GM19035 (cell line): ENCODE data around the gene MAPRE2.

Experiments
- ATAC-seq: cut with Tn5 transposase; IDR thresholded peaks from one replicate; pipeline ENCODE4 v1.9.1; 2021; ENCODE audit not compliant: unreplicated experiment

MAPRE2 gene

DNA sequence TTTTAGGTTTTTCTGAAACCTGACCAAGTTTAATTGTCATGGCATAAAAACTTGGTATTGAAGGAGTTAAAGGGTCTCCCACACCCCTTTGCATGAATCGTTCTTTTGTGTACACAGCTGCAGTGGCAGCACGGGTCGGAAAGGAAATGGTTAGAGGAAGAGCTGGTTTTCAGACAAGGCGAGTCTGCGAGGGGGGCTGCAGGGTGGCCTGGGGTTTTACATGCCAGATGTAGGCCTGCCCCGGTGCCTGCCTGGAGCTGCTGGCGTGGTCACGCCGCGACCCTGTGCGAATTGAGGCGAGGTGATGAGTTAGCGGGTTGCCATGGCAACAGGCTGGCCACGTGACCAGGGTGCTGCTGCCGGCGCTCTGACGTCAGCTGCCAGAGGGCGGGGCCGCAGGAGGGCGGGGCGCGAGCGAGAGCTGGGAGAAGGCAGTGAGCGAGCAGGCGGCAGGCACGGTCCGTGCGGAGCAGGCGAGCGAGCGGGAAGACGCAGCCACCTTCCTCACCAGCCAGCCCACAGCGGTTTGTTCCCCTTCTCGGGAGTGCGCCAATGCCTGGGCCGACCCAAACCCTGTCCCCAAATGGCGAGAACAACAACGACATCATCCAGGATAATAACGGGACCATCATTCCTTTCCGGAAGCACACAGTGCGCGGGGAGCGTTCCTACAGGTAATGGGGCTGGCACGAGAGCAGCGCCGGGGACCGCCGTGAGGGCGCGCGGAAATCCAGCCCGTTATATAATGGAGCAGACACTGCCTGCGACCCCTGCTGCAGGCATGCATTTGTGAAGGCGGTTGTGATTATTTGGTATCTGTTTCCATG lies at the start of gene MAPRE2:
TSS of gene MAPRE2 (plus strand) at position 426 of the 827 bp plus-strand sequence. CDS start at position 553, 127 bp downstream.
- ATAC-seq, result peak; percentile 80

DNA sequence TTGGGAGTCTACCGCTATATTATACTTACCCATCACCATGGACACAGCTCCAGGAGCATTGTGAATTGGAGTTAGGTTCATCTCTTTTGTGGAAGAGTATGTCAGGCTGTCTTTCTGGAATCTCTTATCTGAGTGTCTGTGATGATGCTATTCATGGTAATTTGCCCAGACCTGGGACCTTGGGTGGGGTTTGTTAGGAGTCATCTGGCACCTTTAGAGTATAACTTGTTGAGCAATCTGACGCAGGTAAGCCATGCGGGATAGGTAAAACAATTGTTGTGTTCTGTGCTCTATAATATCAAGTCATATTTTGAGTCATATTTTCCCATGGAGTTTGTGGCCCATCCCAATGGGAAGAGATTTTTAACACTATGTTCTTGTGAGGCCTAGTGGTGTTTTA lies 49.7 kb upstream of the MAPRE2 start:
- no peak for ATAC-seq

DNA sequence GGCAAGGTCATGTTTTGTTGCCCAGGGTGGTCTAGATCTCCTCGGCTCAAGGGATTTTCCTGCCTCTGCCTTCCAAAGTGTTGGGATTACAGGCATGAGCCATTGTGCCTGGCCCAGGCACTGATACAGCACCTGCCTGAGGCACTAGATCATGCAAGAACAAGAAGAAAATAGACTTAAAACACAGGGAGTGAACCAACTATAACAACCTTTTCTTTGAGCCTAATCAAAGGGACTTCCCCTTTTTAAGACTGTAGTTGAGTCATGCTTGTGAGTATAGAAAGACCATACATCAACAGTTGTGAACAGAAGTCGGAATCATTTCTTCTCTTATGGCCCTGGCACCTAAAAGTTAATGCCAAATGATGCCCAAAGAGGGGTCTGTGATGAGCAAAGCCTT lies 47.9 kb upstream of the MAPRE2 start:
- no peak for ATAC-seq

DNA sequence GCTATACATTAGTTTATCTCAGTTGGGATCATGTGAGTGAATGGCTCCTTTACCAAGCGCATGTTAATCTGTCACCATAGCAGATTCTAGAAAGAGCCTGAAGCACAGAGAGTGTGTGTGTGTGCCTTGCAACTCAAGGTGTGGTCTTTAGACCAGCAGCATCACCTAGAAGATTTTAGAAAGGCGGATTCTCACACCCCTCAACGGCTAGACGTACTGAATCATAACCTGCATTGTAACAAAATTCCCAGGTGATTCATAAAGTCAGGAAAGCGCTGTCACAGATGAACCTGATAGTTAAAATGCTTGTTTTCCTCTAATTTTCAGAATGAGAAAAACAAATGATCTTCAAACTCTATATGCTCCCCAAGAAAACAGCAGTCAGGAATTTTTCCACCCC lies 45.5 kb upstream of the MAPRE2 start:
- ATAC-seq, result no peak

DNA sequence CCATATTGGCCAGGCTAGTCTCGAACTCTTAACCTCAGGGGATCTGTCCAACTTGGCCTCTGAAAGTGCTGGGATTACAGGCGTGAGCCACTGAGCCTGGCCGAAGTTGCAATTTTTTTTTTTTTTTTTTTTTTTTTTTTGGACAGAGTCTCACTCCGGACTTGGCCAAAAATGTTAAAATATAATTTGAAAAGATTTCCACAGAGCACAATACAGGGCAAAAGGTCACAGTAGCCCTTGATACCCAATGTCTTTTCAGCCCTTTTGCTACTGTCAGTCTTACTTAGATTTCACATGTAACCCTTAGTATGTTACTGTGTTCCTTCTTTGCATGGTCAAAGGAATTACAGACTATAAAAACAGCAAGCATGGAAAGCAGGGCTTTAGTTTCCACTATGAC lies 42.6 kb upstream of the MAPRE2 start:
- ATAC-seq, result no peak

GRCh38 chr18:34999756-35000289 lies 41.4 kb upstream of the MAPRE2 start:
- no peak for ATAC-seq

- ATAC-seq, result no peak
Observed at GRCh38 chr18:35000457-35000856, 40.8 kb upstream of the MAPRE2 start.

GRCh38 chr18:35002120-35002519 lies 39.1 kb upstream of the MAPRE2 start:
- no peak for ATAC-seq

DNA sequence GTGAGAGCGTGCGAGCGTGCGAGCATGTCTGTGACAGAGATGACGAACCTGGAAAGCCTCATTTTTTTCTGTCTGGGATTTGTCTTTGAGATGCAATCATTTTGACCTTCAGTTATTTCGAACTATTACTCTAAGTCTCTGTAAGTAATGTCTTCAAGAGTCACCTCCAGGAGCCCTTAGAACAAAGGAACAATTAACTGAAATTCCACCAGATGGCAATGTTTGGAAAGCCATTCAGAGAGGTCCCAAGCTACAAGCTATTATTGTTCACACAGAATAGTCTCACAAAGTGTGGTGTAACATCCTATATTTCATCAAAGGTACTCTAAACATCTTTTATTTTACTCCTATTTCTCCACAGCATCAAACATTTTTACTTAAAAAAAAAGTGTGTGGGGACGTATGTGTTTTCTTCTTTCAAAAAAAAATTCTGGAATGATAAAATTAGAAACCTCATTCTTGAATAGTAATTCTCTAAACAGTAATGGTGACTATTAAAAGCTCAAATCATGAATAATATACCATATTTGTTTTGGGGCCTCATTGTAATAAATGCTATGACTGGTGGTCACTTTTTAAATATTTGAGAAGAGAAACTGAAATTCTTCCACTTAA lies 35.1 kb upstream of the MAPRE2 start:
- ATAC-seq, result peak; percentile 90

GRCh38 chr18:35010156-35010555 lies 31.1 kb upstream of the MAPRE2 start:
- no peak for ATAC-seq

DNA sequence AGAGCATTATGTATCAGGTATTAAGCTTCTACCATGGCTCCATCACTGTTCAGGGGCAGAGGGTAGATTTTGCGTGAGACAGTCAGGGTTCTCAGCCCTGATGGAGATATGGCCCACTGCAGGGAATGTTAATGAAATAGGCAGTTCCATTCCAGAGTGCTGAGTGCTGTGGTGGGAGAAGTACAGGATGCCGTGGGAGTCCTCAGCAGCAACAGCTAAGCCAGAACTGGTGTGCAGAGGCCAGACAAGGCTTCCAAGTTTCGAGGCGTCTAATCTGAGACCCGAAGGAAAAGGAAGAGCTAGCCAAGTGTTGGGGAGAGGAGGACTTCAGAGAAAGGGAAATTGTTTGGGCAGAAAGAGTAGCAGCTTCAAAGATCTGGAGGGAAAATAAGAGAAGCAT lies 30.2 kb upstream of the MAPRE2 start:
- ATAC-seq, result no peak

GRCh38 chr18:35019933-35020332 lies 21.3 kb upstream of the MAPRE2 start:
- no peak for ATAC-seq

DNA sequence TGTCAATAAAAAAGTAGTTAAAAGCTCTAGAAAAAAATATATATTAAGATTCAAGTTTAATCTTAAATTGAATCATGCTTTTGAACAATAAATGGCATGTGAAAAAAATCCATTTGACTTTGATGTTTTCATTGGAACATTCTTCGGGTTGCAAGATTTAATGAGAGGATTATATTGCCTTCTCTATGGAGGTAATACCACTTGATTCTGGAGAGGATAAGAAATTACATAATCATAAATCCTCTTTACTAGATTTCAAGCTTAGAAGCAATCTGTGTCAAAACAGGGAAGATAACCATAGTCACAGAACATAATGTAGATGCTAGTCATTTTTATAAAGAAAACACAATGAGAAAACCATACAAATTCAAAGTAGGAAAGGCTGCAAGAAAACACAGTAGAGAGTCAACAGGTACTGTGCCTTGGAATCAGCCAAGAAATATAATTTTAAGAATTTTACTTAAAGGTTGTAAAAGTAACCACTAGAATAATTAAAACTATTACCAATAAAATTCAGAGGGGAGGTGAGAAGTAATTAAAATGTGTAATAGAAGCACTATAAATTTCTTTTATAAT lies 18.7 kb upstream of the MAPRE2 start:
- ATAC-seq, result no peak

DNA sequence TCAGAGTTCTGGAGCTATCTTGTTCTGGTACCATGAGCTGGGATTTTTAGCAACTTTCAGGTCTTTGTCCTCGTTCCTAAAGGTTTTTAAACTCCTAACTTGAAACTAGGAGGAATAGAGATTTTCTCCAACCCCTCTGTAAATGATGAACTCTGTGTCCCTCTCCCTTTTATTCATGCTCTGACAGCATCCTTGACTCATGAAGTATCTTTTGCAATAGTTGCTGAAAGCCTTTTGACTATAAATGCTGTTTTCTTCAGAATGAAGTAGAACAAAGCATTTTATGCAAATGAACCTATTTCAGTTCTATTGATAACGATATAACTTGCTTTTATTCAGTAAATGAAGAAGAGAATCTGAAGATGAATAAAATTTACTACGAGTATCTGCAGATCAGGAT lies 17.0 kb upstream of the MAPRE2 start:
- no peak for ATAC-seq

GRCh38 chr18:35024965-35025364 lies 16.2 kb upstream of the MAPRE2 start:
- ATAC-seq, result no peak

- no peak for ATAC-seq
Observed at GRCh38 chr18:35026407-35027061, 14.7 kb upstream of the MAPRE2 start.

GRCh38 chr18:35027206-35027605 lies 14.0 kb upstream of the MAPRE2 start:
- no peak for ATAC-seq

DNA sequence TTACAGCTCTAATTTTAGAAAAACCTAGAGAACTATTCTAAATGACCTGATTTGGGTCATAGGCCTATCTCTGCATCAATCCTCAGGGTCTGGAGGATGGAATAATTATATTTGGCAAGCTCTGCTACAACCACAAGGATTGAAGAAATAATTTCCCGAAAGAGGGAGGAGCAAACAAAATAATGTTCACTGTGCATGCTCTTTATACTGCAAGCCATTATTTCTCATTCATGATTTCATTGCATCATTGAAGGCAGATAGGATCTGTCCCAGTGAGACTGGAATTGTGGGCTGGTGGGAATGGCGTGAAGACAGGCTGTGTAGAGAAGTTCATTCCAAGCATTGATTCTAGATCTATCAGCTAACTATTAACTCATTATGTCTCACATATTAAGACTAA lies 12.7 kb upstream of the MAPRE2 start:
- no peak for ATAC-seq

DNA sequence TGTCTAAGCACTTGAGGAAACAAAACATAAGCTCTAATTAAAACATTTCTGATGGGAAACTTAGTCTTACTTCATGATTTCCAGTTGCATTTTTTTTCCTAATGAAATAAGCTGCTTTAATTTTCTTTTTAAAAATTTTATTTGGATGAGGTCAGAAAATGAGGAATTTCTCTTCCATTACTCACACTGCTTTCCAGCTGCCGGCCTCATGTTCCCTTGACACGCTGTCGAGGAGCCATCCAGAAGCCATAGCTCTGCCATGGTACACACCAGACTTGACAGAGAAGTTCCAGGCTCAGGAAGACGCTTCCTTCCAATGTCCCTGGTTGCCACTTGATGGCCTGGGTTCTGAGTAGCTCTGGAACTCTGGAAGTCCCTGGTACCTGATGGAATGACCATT lies 12.1 kb upstream of the MAPRE2 start:
- no peak for ATAC-seq

DNA sequence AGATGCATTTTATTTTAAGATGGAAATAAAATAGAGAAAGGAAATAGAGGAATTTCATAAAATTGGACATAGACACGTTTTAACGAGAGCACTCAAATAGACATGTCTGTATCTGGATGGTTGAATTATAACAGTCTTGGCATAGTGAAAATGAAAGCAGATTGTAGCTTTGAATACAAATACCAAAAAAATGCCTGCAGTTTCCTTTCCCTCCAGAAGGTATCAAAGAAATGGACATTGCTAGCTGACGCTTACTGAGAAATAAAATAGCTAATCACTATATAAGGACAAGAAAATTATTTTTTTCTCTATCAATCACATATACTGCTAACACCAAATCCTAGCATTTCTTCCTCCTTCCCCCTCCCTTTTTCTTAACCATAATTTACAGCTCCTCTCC lies 11.4 kb upstream of the MAPRE2 start:
- peak; percentile 89 for ATAC-seq

- ATAC-seq, result peak; percentile 48
Observed at GRCh38 chr18:35030277-35030989, 10.8 kb upstream of the MAPRE2 start.
